Measurements from ENCODE around the gene MAD2L2. TPM values are rescaled to one million over a fixed set of nuclear protein-coding genes. Genes with fewer than 3 reads are reported as not detected.

Gene MAD2L2
- polyA plus RNA-seq, 2 of the 4 experiments (the other 2 are of a cell fraction) = 31.2 to 32.5 TPM

DNA sequence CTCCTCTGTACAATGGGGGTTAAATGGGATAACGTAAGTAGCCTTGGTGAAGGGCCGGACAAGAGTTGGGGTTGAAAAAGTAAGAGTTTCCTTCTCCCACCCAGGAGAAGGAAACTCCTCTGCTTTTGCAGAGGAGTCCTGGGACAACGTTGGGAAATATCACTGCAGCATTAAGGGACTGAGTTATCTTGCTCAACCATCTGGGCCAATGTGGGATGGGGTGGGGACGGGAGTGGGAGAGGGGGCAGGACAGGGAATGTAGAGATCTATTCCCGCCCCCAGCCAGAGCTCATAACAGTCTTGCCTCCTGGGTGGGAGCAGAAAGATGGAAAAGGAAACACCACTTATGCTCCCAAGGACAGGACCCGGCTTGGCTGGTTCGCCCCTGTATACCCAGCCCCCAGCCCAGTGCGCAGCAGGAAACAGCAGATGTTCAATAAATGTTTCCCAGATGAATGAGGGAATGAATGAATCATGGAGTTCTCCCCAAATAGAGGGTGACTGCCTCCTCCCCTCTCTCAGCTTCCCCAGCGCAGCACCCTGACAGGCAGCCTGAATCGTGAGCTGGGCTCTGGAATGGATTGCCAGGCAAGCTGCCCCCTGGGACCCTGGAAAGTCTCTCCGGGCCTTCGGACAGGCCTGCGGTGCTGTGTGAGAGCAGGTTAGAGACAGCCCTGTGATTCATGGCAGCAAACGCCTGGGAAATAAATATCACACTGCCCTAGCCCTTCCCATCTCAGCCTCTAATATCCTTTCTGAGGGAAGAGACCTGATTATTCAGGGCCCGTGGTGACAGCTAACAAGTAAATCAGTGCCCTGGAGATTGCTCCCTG lies 51.5 kb downstream of the MAD2L2 start:
- CTCF ChIA-PET = interaction anchor here (1.3 to 1.6 kb wide), 3 partner anchors 12 to 21 kb away, joined by 3 to 5 read pairs (median 4); no protein-coding TSS in a partner anchor
- WGBS (ENCODE audit: missing lambda C conversion rate) = 25% methylated on average over 13 of the region's 15 CpGs
- no peak overlapping the region for H3K4me2 ChIP-seq
- no peak for DNase-seq (ENCODE audit: low read depth in 1 of 2, low spot score in 1 of 2)
- ATAC-seq = no peak
- no peaks in the 10 kb centered on the region for H3K4me1 ChIP-seq
- H3K27ac ChIP-seq = no peak overlapping the region
- FAIRE-seq = no peak
- no peak overlapping the region for H3K4me3 ChIP-seq
- TF ChIP-seq JUN (IDR thresholded peaks at IDR 0.05) = no peak
- TF ChIP-seq, protein P1, sequence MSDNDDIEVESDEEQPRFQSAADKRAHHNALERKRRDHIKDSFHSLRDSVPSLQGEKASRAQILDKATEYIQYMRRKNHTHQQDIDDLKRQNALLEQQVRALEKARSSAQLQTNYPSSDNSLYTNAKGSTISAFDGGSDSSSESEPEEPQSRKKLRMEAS (IDR thresholded peaks at IDR 0.05) = no peak
- no peak for TF ChIP-seq KDM1A (IDR thresholded peaks at IDR 0.05; ENCODE audit: low read depth)
- H3K9me3 ChIP-seq = no peaks in the 10 kb centered on the region
- POLR2A ChIA-PET = no interaction called here

DNA sequence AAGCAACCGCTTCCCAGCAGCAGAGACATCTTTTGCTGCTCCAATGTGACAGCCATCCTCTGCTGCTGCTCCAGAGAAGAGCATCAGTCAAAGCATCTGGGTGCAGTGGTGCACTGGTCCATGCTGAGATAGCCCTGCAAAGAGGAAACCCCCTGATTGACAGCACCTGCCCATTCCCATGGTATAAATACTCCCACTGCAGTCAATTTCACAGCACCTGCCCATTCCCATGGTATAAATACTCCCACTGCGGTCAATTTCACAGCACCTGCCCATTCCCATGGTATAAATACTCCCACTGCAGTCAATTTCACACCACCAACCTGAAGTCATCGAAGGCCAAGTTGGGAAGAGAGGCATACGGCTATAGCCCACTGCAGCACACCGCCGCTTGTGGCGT lies 52.2 kb downstream of the MAD2L2 start:
- FAIRE-seq (no peak), DNase-seq (ENCODE audit: low read depth in 1 of 2, low spot score in 1 of 2) (no peak), ATAC-seq (no peak)
- H3K9me3 ChIP-seq = no peaks in the 10 kb centered on the region
- H3K4me3 ChIP-seq = no peak overlapping the region
- no peak for TF ChIP-seq NPAS2 (CRISPR knock-in tag; IDR thresholded peaks at IDR 0.05; ENCODE audit: borderline replicate concordance)
- TF ChIP-seq, protein P2, sequence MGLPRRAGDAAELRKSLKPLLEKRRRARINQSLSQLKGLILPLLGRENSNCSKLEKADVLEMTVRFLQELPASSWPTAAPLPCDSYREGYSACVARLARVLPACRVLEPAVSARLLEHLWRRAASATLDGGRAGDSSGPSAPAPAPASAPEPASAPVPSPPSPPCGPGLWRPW (IDR thresholded peaks at IDR 0.05) = no peak
- TF ChIP-seq, protein P3, sequence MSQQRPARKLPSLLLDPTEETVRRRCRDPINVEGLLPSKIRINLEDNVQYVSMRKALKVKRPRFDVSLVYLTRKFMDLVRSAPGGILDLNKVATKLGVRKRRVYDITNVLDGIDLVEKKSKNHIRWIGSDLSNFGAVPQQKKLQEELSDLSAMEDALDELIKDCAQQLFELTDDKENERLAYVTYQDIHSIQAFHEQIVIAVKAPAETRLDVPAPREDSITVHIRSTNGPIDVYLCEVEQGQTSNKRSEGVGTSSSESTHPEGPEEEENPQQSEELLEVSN (IDR thresholded peaks at IDR 0.05; ENCODE audit: borderline replicate concordance, low read depth) = no peak
- no peak for TF ChIP-seq TP53 (CRISPR knock-in tag; IDR thresholded peaks at IDR 0.05)
- no peak for TF ChIP-seq FOXS1 (CRISPR knock-in tag; IDR thresholded peaks at IDR 0.05)
- TF ChIP-seq, protein P4, sequence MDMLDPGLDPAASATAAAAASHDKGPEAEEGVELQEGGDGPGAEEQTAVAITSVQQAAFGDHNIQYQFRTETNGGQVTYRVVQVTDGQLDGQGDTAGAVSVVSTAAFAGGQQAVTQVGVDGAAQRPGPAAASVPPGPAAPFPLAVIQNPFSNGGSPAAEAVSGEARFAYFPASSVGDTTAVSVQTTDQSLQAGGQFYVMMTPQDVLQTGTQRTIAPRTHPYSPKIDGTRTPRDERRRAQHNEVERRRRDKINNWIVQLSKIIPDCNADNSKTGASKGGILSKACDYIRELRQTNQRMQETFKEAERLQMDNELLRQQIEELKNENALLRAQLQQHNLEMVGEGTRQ (IDR thresholded peaks at IDR 0.05) = no peak
- TF ChIP-seq GATA3 (IDR thresholded peaks at IDR 0.05; ENCODE audit: borderline replicate concordance) = no peak
- TF ChIP-seq FOSL2 (IDR thresholded peaks at IDR 0.05) = no peak
- TF ChIP-seq FOSL2 (CRISPR knock-in tag; IDR thresholded peaks at IDR 0.05) = no peak
- TF ChIP-seq RFX5 (IDR thresholded peaks at IDR 0.05) = no peak
- TF ChIP-seq, protein P5, sequence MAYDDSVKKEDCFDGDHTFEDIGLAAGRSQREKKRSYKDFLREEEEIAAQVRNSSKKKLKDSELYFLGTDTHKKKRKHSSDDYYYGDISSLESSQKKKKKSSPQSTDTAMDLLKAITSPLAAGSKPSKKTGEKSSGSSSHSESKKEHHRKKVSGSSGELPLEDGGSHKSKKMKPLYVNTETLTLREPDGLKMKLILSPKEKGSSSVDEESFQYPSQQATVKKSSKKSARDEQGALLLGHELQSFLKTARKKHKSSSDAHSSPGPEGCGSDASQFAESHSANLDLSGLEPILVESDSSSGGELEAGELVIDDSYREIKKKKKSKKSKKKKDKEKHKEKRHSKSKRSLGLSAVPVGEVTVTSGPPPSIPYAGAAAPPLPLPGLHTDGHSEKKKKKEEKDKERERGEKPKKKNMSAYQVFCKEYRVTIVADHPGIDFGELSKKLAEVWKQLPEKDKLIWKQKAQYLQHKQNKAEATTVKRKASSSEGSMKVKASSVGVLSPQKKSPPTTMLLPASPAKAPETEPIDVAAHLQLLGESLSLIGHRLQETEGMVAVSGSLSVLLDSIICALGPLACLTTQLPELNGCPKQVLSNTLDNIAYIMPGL (CRISPR knock-in tag; IDR thresholded peaks at IDR 0.05; ENCODE audit: borderline replicate concordance) = no peak
- CTCF ChIA-PET = interaction anchor here (0.6 to 1.6 kb wide), 3 partner anchors 14 to 388 kb away, joined by 3 to 5 read pairs (median 3); no protein-coding TSS in a partner anchor
- H3K4me2 ChIP-seq = no peak overlapping the region
- POLR2A ChIA-PET = no interaction called here
- WGBS (ENCODE audit: missing lambda C conversion rate) = 79% methylated on average over 4 of the region's 7 CpGs
- H3K27ac ChIP-seq = no peak overlapping the region
- no peaks in the 10 kb centered on the region for H3K4me1 ChIP-seq

DNA sequence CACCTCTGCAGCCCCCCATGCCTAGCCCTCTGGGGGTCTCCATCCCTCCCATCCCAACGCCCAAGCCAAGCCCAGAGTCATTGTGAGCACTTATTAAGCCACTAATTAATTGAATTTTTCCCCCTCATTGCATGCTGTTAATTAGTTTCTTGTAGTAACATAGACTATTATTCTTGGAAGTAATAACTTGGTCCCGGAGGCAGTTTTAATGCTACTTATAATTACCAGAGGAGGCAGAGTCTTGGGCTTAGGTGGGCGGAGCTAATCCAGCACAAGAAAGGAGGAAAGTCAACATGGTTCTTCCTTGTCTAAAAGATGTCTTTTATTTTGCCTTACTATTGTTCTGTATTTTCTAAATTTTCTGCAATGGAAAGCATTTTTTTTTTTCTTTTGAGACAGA lies 54.4 kb downstream of the MAD2L2 start:
- ATAC-seq (no peak), DNase-seq (ENCODE audit: low read depth in 1 of 2, low spot score in 1 of 2) (no peak), FAIRE-seq (no peak)
- Histone ChIP-seq H3K9me3 (no peaks in the 10 kb centered on the region), H3K4me1 (no peaks in the 10 kb centered on the region), H3K4me3 (no peak overlapping the region), H3K27ac (no peak overlapping the region), H3K4me2 (no peak overlapping the region)
- no peak for TF ChIP-seq MAZ (IDR thresholded peaks at IDR 0.05; ENCODE audit: borderline replicate concordance, low read depth, low read length)
- TF ChIP-seq POLR2AphosphoS2 (conservative IDR thresholded peaks at IDR 0.05; ENCODE audit: low read length) = no peak
- no peak for TF ChIP-seq NPAS2 (CRISPR knock-in tag; IDR thresholded peaks at IDR 0.05; ENCODE audit: borderline replicate concordance)
- TF ChIP-seq, protein P6, sequence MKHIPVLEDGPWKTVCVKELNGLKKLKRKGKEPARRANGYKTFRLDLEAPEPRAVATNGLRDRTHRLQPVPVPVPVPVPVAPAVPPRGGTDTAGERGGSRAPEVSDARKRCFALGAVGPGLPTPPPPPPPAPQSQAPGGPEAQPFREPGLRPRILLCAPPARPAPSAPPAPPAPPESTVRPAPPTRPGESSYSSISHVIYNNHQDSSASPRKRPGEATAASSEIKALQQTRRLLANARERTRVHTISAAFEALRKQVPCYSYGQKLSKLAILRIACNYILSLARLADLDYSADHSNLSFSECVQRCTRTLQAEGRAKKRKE (CRISPR knock-in tag; IDR thresholded peaks at IDR 0.05; ENCODE audit: low read depth) = no peak
- no peak for TF ChIP-seq HOXA7 (CRISPR knock-in tag; IDR thresholded peaks at IDR 0.05)
- no peak for TF ChIP-seq JUNB (IDR thresholded peaks at IDR 0.05)
- TF ChIP-seq PHF8 (IDR thresholded peaks at IDR 0.05; ENCODE audit: borderline replicate concordance, low read depth) = no peak
- no peak for TF ChIP-seq HOXB5 (CRISPR knock-in tag; IDR thresholded peaks at IDR 0.05)
- TF ChIP-seq ZC3H11A (IDR thresholded peaks at IDR 0.05) = no peak
- TF ChIP-seq SMC3 (IDR thresholded peaks at IDR 0.05) = no peak
- no peak for TF ChIP-seq EHF (CRISPR knock-in tag; IDR thresholded peaks at IDR 0.05)
- ChIA-PET POLR2A (no interaction called here), CTCF (interaction anchor here (1.2 kb wide), 1 partner anchor 19 kb away, joined by 3 read pairs; no protein-coding TSS in a partner anchor)
- 3% methylated on average over 3 of the region's 3 CpGs for WGBS (ENCODE audit: missing lambda C conversion rate)
